GM18951 (cell line): ENCODE data around the gene IFI30.
"Not testable (repeated sequence)": the region's sequence is repeated elsewhere in the genome, so short reads cannot be mapped to it uniquely, and the experiment has no call there.

Experiments
- POLR2A ChIP-seq: IDR thresholded peaks from 4 replicates; pipeline ENCODE4 v1.6.1; 2011; ENCODE audit warnings: mild to moderate bottlenecking; ENCODE audit not compliant: insufficient read length, insufficient read depth; ENCODE audit errors: extremely low read depth
- in situ Hi-C: fragments of 300-500 bp; cut with MboI; formaldehyde crosslinking; loops from one replicate; pipeline ENCODE4 v1.12.0; 2022; ENCODE audit warnings: low sequenced_read_pairs, mixed read lengths, inconsistent platforms; ENCODE audit not compliant: unreplicated experiment

The IFI30 gene

GRCh38 chr19:18156841-18157464 is 16.7 kb upstream of the IFI30 start:
- TF ChIP-seq POLR2A: no peak
- in situ Hi-C loops: no loop called here

GRCh38 chr19:18157465-18158063 is 16.0 kb upstream of the IFI30 start:
- in situ Hi-C loops: no loop called here
- TF ChIP-seq POLR2A: no peak

GRCh38 chr19:18158467-18158866 is 15.1 kb upstream of the IFI30 start:
- in situ Hi-C loops: no loop called here
- no peak for TF ChIP-seq POLR2A

- in situ Hi-C loops: not testable (repeated sequence)
Observed at GRCh38 chr19:18159059-18159616, 14.5 kb upstream of the IFI30 start.

GRCh38 chr19:18159810-18160209 is 13.8 kb upstream of the IFI30 start:
- in situ Hi-C loops: no loop called here

GRCh38 chr19:18160493-18160970 is 13.1 kb upstream of the IFI30 start:
- no peak for TF ChIP-seq POLR2A

More at GRCh38 chr19:18159810-18160209, 13.8 kb upstream of the IFI30 start:
- no peak for TF ChIP-seq POLR2A

GRCh38 chr19:18160971-18161635 is 12.5 kb upstream of the IFI30 start:
- in situ Hi-C loops: no loop called here
- TF ChIP-seq POLR2A: peak; percentile 66

More at GRCh38 chr19:18160493-18160970, 13.1 kb upstream of the IFI30 start:
- in situ Hi-C loops: no loop called here

GRCh38 chr19:18161636-18162002 is 12.0 kb upstream of the IFI30 start:
- TF ChIP-seq POLR2A: no peak
- in situ Hi-C loops: no loop called here

GRCh38 chr19:18164072-18164471 is 9.5 kb upstream of the IFI30 start:
- in situ Hi-C loops: no loop called here
- no peak for TF ChIP-seq POLR2A

GRCh38 chr19:18165794-18166544 is 7.6 kb upstream of the IFI30 start:
- in situ Hi-C loops: no loop called here
- TF ChIP-seq POLR2A: no peak

- no peak for TF ChIP-seq POLR2A
- in situ Hi-C loops: no loop called here
Observed at GRCh38 chr19:18167011-18167410, 6.6 kb upstream of the IFI30 start.

- in situ Hi-C loops: no loop called here
Observed at GRCh38 chr19:18167975-18168645, 5.5 kb upstream of the IFI30 start.

GRCh38 chr19:18168673-18169381 is 4.8 kb upstream of the IFI30 start:
- in situ Hi-C loops: no loop called here
- no peak for TF ChIP-seq POLR2A

More at GRCh38 chr19:18167975-18168645, 5.5 kb upstream of the IFI30 start:
- TF ChIP-seq POLR2A: no peak
